CD14-positive monocyte (primary cell): Measurements from ENCODE around the gene CALML3. TPM values are rescaled to one million over a fixed set of nuclear protein-coding genes. Genes with fewer than 3 reads are reported as not detected.

Source experiments
- DNase-seq, 3 donors: peaks; one replicate each; pipeline ENCODE4 v3.0.0-alpha.2; 2011 to 2022
- H2AFZ ChIP-seq: 2 replicates; pipeline ENCODE4 v1.6.0; 2012; ENCODE audit warnings: mild to moderate bottlenecking, low read depth, low read length, inconsistent platforms; ENCODE audit not compliant: insufficient read depth, poor library complexity, severe bottlenecking
- H3K27ac ChIP-seq, 2 donors: 1 replicate in 1 of 2; 2 replicates in 1 of 2; pipeline ENCODE4 v1.5.1; 2012 to 2013; ENCODE audit warnings: low read length in 2 of 2, control low read depth in 1 of 2, inconsistent platforms in 1 of 2, low read depth in 1 of 2, mild to moderate bottlenecking in 1 of 2
- H3K27me3 ChIP-seq, 2 donors: one replicate each; pipeline versions ENCODE4 v1.6.0 to v1.6.1; 2011 to 2013; ENCODE audit warnings: low read length in 2 of 2; ENCODE audit not compliant: control insufficient read depth in 2 of 2, insufficient read depth in 2 of 2
- H3K36me3 ChIP-seq, 2 donors: replicated peaks in 1 of 2; 1 replicate in 1 of 2; 2 replicates in 1 of 2; pipeline versions ENCODE4 v1.5.1 to v1.6.1; 2012 to 2013; ENCODE audit warnings: low read length in 2 of 2, control low read depth in 1 of 2, inconsistent platforms in 1 of 2, mild to moderate bottlenecking in 1 of 2; ENCODE audit not compliant: insufficient read depth in 2 of 2, control insufficient read depth in 1 of 2
- H3K4me1 ChIP-seq, 2 donors: 1 replicate in 1 of 2; 2 replicates in 1 of 2; pipeline versions ENCODE4 v1.5.1 to v1.6.1; 2012 to 2013; ENCODE audit warnings: low read length in 2 of 2, control low read depth in 1 of 2, inconsistent platforms in 1 of 2, mild to moderate bottlenecking in 1 of 2, moderate library complexity in 1 of 2; ENCODE audit not compliant: insufficient read depth in 2 of 2, control insufficient read depth in 1 of 2
- H3K4me2 ChIP-seq: replicated peaks from 2 replicates; pipeline ENCODE3; 2012; ENCODE audit warnings: low read length, moderate library complexity, mild to moderate bottlenecking; ENCODE audit not compliant: poor library complexity, severe bottlenecking; ENCODE audit errors: extremely low read depth
- H3K4me3 ChIP-seq, 3 experiments: fragments of 200-600 bp in 1 of 3; sonication (generic) in 1 of 3; replicated peaks in 1 of 3; 1 replicate in 2 of 3; 2 replicates in 1 of 3; pipeline ENCODE4 v1.5.1; 2011 to 2013; ENCODE audit warnings: low read length in 3 of 3, mild to moderate bottlenecking in 3 of 3, control low read depth in 2 of 3, low read depth in 2 of 3, inconsistent platforms in 1 of 3, moderate library complexity in 1 of 3
- H3K79me2 ChIP-seq: 2 replicates; pipeline ENCODE4 v1.6.0; 2012; ENCODE audit warnings: mild to moderate bottlenecking, control low read depth, inconsistent platforms, low read length, moderate library complexity; ENCODE audit not compliant: insufficient read depth
- H3K9ac ChIP-seq: 2 replicates; pipeline ENCODE4 v1.6.0; 2017; ENCODE audit warnings: low read length, mild to moderate bottlenecking; ENCODE audit not compliant: insufficient read depth, poor library complexity, severe bottlenecking
- H3K9me3 ChIP-seq, 2 donors: replicated peaks in 1 of 2; 1 replicate in 1 of 2; 2 replicates in 1 of 2; pipeline versions ENCODE4 v1.5.1 to v1.6.1; 2012 to 2013; ENCODE audit warnings: low read length in 2 of 2, control low read depth in 1 of 2; ENCODE audit not compliant: control insufficient read depth in 1 of 2, insufficient read depth in 1 of 2
- H4K20me1 ChIP-seq: 2 replicates; pipeline ENCODE4 v1.6.0; 2012; ENCODE audit warnings: mild to moderate bottlenecking, low read length, control low read depth, moderate library complexity; ENCODE audit not compliant: insufficient read depth
- H3K27ac Mint-ChIP-seq, 7 donors: one replicate each; pipeline ENCODE4 v1.8.0; 2020; ENCODE audit warnings: mild to moderate bottlenecking in 7 of 7, mixed read lengths in 7 of 7, moderate library complexity in 6 of 7, inconsistent platforms in 2 of 7
- H3K27me3 Mint-ChIP-seq, 3 donors: one replicate each; pipeline ENCODE4 v1.8.0; 2021 to 2022; ENCODE audit warnings: low read depth in 3 of 3, mild to moderate bottlenecking in 3 of 3, mixed read lengths in 3 of 3, moderate library complexity in 3 of 3, inconsistent platforms in 1 of 3
- H3K36me3 Mint-ChIP-seq, 2 donors: one replicate each; pipeline ENCODE4 v1.8.0; 2020; ENCODE audit warnings: mixed read lengths in 2 of 2, inconsistent platforms in 1 of 2, mild to moderate bottlenecking in 1 of 2
- H3K4me1 Mint-ChIP-seq: one replicate; pipeline ENCODE4 v1.8.0; 2020; ENCODE audit warnings: mild to moderate bottlenecking, mixed read lengths
- H3K4me3 Mint-ChIP-seq, 2 donors: one replicate each; pipeline ENCODE4 v1.8.0; 2020; ENCODE audit warnings: mild to moderate bottlenecking in 2 of 2, mixed read lengths in 2 of 2, moderate library complexity in 1 of 2
- H3K9me3 Mint-ChIP-seq, 7 donors: one replicate each; pipeline ENCODE4 v1.8.0; 2020 to 2022; ENCODE audit warnings: mixed read lengths in 7 of 7, mild to moderate bottlenecking in 6 of 7, moderate library complexity in 6 of 7, inconsistent platforms in 2 of 7
- WGBS: methylation state at CpG from one replicate; pipeline ENCODE4 v1.1.5; 2013; ENCODE audit warnings: missing lambda C conversion rate; ENCODE audit not compliant: insufficient coverage; 5-methylcytosine and 5-hydroxymethylcytosine counted together
- intact Hi-C, 2 donors: fragments of 100-400 bp; cut with micrococcal nuclease; formaldehyde crosslinking; loops; one replicate each; pipeline versions ENCODE4 v1.15.0 to v1.15.1; 2023
- polyA plus RNA-seq, 3 donors: library from polyadenylated mRNA; depleted of rRNA in 1 of 3; unstranded in 2 of 3; stranded (reverse) in 1 of 3; fragments of 300-500 nt in 2 of 3; fragments of >200 nt in 1 of 3; fragmentation: Illumina TruSeq in 2 of 3; gene quantifications; 1 replicate in 2 of 3; 2 replicates in 1 of 3; pipeline ENCODE4 v1.2.3, GENCODE V29; 2012 to 2021
- TF ChIP-seq, protein P1 (sequence below): fragments of 200-600 bp; IDR thresholded peaks from one replicate; pipeline ENCODE4 v1.8.0; 2022; ENCODE audit warnings: antibody characterized with exemption, mild to moderate bottlenecking

The CALML3 gene
- polyA plus RNA-seq, 3 donors = not detected

DNA sequence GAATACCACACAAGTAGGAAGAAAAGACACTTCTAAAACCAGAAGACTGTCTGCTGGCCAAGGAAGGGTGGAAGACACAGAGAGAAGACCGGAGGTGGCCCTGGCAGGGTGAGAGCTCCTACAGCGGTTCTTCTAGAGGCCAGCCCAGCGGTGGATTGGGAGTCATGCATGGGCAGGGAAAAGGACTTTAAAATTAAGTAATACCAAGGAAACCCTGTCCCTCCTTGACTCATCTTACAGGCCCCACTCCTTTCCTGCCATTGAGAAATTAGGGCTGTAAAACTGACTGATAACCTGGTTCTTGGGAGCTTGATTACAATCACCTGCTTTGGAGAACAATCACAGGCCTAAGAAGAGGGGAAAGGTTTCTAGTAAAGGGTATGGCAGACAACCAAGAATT, 16.1 kb downstream of the CALML3 start:
- Mint-ChIP-seq H3K27ac (no peak overlapping the region), H3K4me3 (no peak overlapping the region), H3K9me3 (peaks cover 2 to 12% (median 7%) of the 10 kb centered on the region in 7 donors), H3K27me3 (peaks cover 0 to 5% (median 2%) of the 10 kb centered on the region in 3 donors), H3K4me1 (peaks cover 28% of the 10 kb centered on the region), H3K36me3 (no peaks in the 10 kb centered on the region)
- Histone ChIP-seq H4K20me1 (no peaks in the 10 kb centered on the region), H3K4me3 (no peak overlapping the region), H3K79me2 (no peaks in the 10 kb centered on the region), H3K9me3 (peaks cover 3 to 11% of the 10 kb centered on the region in 2 donors), H3K4me2 (no peak overlapping the region), H3K27me3 (no peaks in the 10 kb centered on the region), H2AFZ (no peak overlapping the region), H3K36me3 (no peaks in the 10 kb centered on the region), H3K27ac (no peak overlapping the region), H3K4me1 (peaks cover 6 to 12% of the 10 kb centered on the region in 2 donors), H3K9ac (no peak overlapping the region)
- DNase-seq = no peak
- TF ChIP-seq, protein P1, sequence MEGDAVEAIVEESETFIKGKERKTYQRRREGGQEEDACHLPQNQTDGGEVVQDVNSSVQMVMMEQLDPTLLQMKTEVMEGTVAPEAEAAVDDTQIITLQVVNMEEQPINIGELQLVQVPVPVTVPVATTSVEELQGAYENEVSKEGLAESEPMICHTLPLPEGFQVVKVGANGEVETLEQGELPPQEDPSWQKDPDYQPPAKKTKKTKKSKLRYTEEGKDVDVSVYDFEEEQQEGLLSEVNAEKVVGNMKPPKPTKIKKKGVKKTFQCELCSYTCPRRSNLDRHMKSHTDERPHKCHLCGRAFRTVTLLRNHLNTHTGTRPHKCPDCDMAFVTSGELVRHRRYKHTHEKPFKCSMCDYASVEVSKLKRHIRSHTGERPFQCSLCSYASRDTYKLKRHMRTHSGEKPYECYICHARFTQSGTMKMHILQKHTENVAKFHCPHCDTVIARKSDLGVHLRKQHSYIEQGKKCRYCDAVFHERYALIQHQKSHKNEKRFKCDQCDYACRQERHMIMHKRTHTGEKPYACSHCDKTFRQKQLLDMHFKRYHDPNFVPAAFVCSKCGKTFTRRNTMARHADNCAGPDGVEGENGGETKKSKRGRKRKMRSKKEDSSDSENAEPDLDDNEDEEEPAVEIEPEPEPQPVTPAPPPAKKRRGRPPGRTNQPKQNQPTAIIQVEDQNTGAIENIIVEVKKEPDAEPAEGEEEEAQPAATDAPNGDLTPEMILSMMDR = no peak
- intact Hi-C loops = no loop called here
- no CpG with 5 or more reads among the region's 3 CpGs for WGBS

DNA sequence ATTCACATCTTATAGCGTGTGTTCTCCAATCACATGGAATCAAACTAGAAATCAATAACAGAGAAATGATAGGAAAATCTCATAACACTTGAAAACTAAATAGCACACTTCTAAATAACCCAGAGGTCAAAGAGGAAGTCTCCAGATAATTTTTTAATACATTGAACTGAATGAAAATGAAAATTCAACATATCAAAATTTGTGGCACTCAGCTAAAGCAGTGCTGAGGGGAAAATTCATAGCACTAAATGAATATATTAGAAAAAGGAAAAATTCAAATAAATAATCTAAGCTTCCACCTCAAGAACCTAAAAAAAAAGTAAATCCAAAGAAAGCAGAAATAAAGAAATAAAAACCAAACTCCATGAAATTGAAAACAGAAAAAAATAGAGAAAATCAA, 17.3 kb downstream of the CALML3 start:
- peaks cover 2 to 12% (median 7%) of the 10 kb centered on the region in 7 donors for H3K9me3 Mint-ChIP-seq
- H3K4me1 Mint-ChIP-seq = peaks cover 29% of the 10 kb centered on the region

More for the DNA sequence above, 17.3 kb downstream of the CALML3 start:
- Histone ChIP-seq H3K4me2 (no peak overlapping the region), H3K27me3 (no peaks in the 10 kb centered on the region), H3K36me3 (no peaks in the 10 kb centered on the region), H3K27ac (no peak overlapping the region), H3K79me2 (no peaks in the 10 kb centered on the region), H2AFZ (no peak overlapping the region), H3K4me1 (peaks cover 6 to 13% of the 10 kb centered on the region in 2 donors), H3K9me3 (peaks cover 3 to 11% of the 10 kb centered on the region in 2 donors), H3K9ac (no peak overlapping the region), H4K20me1 (no peaks in the 10 kb centered on the region), H3K4me3 (no peak overlapping the region)
- Mint-ChIP-seq H3K36me3 (no peaks in the 10 kb centered on the region), H3K4me3 (no peak overlapping the region), H3K27me3 (peaks cover 0 to 5% (median 2%) of the 10 kb centered on the region in 3 donors), H3K27ac (no peak overlapping the region)
- no CpG with 5 or more reads among the region's 1 CpG for WGBS
- intact Hi-C loops = no loop called here
- DNase-seq = no peak
- TF ChIP-seq, protein P1 = no peak
